SK-N-SH (cell line): Measurements from ENCODE around the gene ALAD. TPM values are rescaled to one million over a fixed set of nuclear protein-coding genes. Genes with fewer than 3 reads are reported as not detected.

Experiments used
- CTCF ChIA-PET: fragments of 300-600, 350-600 bp; formaldehyde crosslinking; extraction: SDS; loops from one replicate; lab custom pipeline; 2021; lab: Yijun Ruan, JAX
- POLR2A ChIA-PET: fragments of 350-600 bp; sonication (Branson Sonifier 250); formaldehyde crosslinking; extraction: SDS; loops from one replicate; lab custom pipeline; 2020; ENCODE audit warnings: antibody characterized with exemption, inconsistent platforms; lab: Yijun Ruan, JAX
- DNase-seq: peaks from one replicate; pipeline ENCODE4 v3.0.0; 2012
- H2AFZ ChIP-seq: fragments of 200-600 bp; sonication (generic); 2 replicates; pipeline ENCODE4 v1.8.1; 2016; ENCODE audit warnings: antibody characterized with exemption, mild to moderate bottlenecking, low read depth
- H3F3A ChIP-seq: fragments of 200-600 bp; sonication (generic); replicated peaks from 2 replicates; pipeline ENCODE3; 2016; ENCODE audit warnings: antibody characterized with exemption, mild to moderate bottlenecking; ENCODE audit not compliant: insufficient read depth
- H3K27ac ChIP-seq, 2 experiments: fragments of 200-500 bp in 1 of 2; fragments of 200-600 bp in 1 of 2; sonication (Bioruptor generic) in 1 of 2; sonication (generic), shearing (Covaris generic) in 1 of 2; 2 replicates each; pipeline versions ENCODE4 v1.5.1 to v1.6.1; 2014 to 2016; ENCODE audit warnings: low read depth in 2 of 2, inconsistent platforms in 1 of 2, low read length in 1 of 2, mild to moderate bottlenecking in 1 of 2, mixed read lengths in 1 of 2
- H3K27me3 ChIP-seq: fragments of 200-600 bp; sonication (generic), shearing (Covaris generic); 2 replicates; pipeline ENCODE4 v1.6.1; 2016; ENCODE audit warnings: mixed run types; ENCODE audit not compliant: insufficient read depth
- H3K36me3 ChIP-seq, 2 experiments: fragments of 200-500 bp in 1 of 2; fragments of 200-600 bp in 1 of 2; sonication (Bioruptor generic) in 1 of 2; sonication (generic) in 1 of 2; replicated peaks in 1 of 2; 2 replicates each; pipeline versions ENCODE3 to v1.5.1; 2014 to 2016; ENCODE audit warnings: low read length in 1 of 2, mild to moderate bottlenecking in 1 of 2; ENCODE audit not compliant: insufficient read depth in 2 of 2, control insufficient read depth in 1 of 2
- H3K4me1 ChIP-seq, 2 experiments: fragments of 200-500 bp in 1 of 2; fragments of 200-600 bp in 1 of 2; sonication (Bioruptor generic) in 1 of 2; sonication (generic), shearing (Covaris generic) in 1 of 2; 2 replicates each; pipeline versions ENCODE4 v1.5.1 to v1.6.1; 2014 to 2016; ENCODE audit warnings: low read depth in 1 of 2, low read length in 1 of 2, mixed run types in 1 of 2; ENCODE audit not compliant: insufficient read depth in 2 of 2, control insufficient read depth in 1 of 2
- H3K4me2 ChIP-seq: fragments of 200-600 bp; sonication (generic), shearing (Covaris generic); 2 replicates; pipeline ENCODE4 v1.6.1; 2017; ENCODE audit warnings: mixed run types
- H3K4me3 ChIP-seq, 2 experiments: fragments of 200-500 bp in 1 of 2; fragments of 200-600 bp in 1 of 2; sonication (Bioruptor generic) in 1 of 2; sonication (generic), shearing (Covaris generic) in 1 of 2; 2 replicates each; pipeline versions ENCODE4 v1.5.1 to v1.8.1; 2014 to 2016; ENCODE audit warnings: low read depth in 2 of 2, inconsistent platforms in 1 of 2, low read length in 1 of 2, mild to moderate bottlenecking in 1 of 2, mixed read lengths in 1 of 2, moderate library complexity in 1 of 2
- H3K79me2 ChIP-seq: fragments of 200-600 bp; sonication (generic); 2 replicates; pipeline ENCODE4 v1.8.1; 2017; ENCODE audit warnings: mild to moderate bottlenecking; ENCODE audit not compliant: insufficient read depth
- H3K9ac ChIP-seq: fragments of 200-600 bp; sonication (generic); 2 replicates; pipeline ENCODE4 v1.6.1; 2017; ENCODE audit warnings: mixed run types
- H3K9me2 ChIP-seq: fragments of 200-600 bp; sonication (generic); 2 replicates; pipeline ENCODE4 v1.6.1; 2017; ENCODE audit warnings: mixed run types
- H3K9me3 ChIP-seq: fragments of 200-600 bp; sonication (generic); 2 replicates; pipeline ENCODE4 v1.6.1; 2017; ENCODE audit warnings: mixed run types, mild to moderate bottlenecking, moderate library complexity
- H4K20me1 ChIP-seq: fragments of 200-600 bp; sonication (generic); 2 replicates; pipeline ENCODE4 v1.6.1; 2017; ENCODE audit warnings: mild to moderate bottlenecking, mixed run types; ENCODE audit not compliant: insufficient read depth
- CHD2 ChIP-seq: fragments of 150-350 bp; IDR thresholded peaks from 2 replicates; pipeline ENCODE4 v1.6.1; 2018; ENCODE audit warnings: low read length; ENCODE audit not compliant: partially characterized antibody
- ELF1 ChIP-seq: IDR thresholded peaks from 2 replicates; pipeline ENCODE4 v1.4.0; 2012
- EP300 ChIP-seq, 2 experiments: IDR thresholded peaks; 2 replicates each; pipeline versions ENCODE4 v1.4.0 to v1.6.1; 2012; ENCODE audit warnings: borderline replicate concordance in 1 of 2, low read depth in 1 of 2, low read length in 1 of 2
- FOSL2 ChIP-seq: IDR thresholded peaks from 2 replicates; pipeline ENCODE4 v1.4.0; 2012; ENCODE audit warnings: low read depth, mild to moderate bottlenecking, moderate library complexity, borderline replicate concordance
- FOXM1 ChIP-seq: IDR thresholded peaks from 2 replicates; pipeline ENCODE4 v1.4.0; 2012; ENCODE audit warnings: low read depth, mild to moderate bottlenecking
- GABPA ChIP-seq: IDR thresholded peaks from 2 replicates; pipeline ENCODE4 v1.4.0; 2012; ENCODE audit warnings: low read depth, mild to moderate bottlenecking
- GATA2 ChIP-seq: sonication (generic); formaldehyde crosslinking; IDR thresholded peaks from 2 replicates; pipeline ENCODE4 v1.5.0; 2020; ENCODE audit warnings: mild to moderate bottlenecking, missing genetic modification reagents
- IRF3 ChIP-seq: fragments of 150-350 bp; IDR thresholded peaks from 2 replicates; pipeline ENCODE4 v1.6.1; 2016; ENCODE audit warnings: mild to moderate bottlenecking, low read depth, low read length
- JUND ChIP-seq: IDR thresholded peaks from 2 replicates; pipeline ENCODE4 v1.4.0; 2012
- MEF2A ChIP-seq: IDR thresholded peaks from 2 replicates; pipeline ENCODE4 v1.4.0; 2012; ENCODE audit warnings: low read depth, borderline replicate concordance
- MXI1 ChIP-seq: IDR thresholded peaks from 2 replicates; pipeline ENCODE4 v1.6.1; 2012; ENCODE audit warnings: mild to moderate bottlenecking, low read depth, low read length, improper control_type of control experiment
- NFIC ChIP-seq: IDR thresholded peaks from 2 replicates; pipeline ENCODE4 v1.4.0; 2012; ENCODE audit warnings: borderline replicate concordance
- RAD21 ChIP-seq: IDR thresholded peaks from 2 replicates; pipeline ENCODE4 v1.6.1; 2012; ENCODE audit warnings: mild to moderate bottlenecking, low read length
- RCOR1 ChIP-seq: fragments of 150-350 bp; IDR thresholded peaks from 2 replicates; pipeline ENCODE4 v1.6.1; 2017; ENCODE audit warnings: antibody characterized with exemption, low read length
- RFX5 ChIP-seq: IDR thresholded peaks from 2 replicates; pipeline ENCODE4 v1.6.1; 2012; ENCODE audit warnings: mild to moderate bottlenecking, improper control_type of control experiment, low read length
- RXRA ChIP-seq: IDR thresholded peaks from 2 replicates; pipeline ENCODE4 v1.4.0; 2012; ENCODE audit warnings: low read depth, mild to moderate bottlenecking, borderline replicate concordance
- SIN3A ChIP-seq: IDR thresholded peaks from 2 replicates; pipeline ENCODE4 v1.6.1; 2012; ENCODE audit warnings: low read depth, mild to moderate bottlenecking, low read length, moderate library complexity, borderline replicate concordance
- SMC3 ChIP-seq: IDR thresholded peaks from 2 replicates; pipeline ENCODE4 v1.6.1; 2012; ENCODE audit warnings: low read depth, low read length, improper control_type of control experiment
- TAF1 ChIP-seq: IDR thresholded peaks from 2 replicates; pipeline ENCODE4 v1.6.1; 2012; ENCODE audit warnings: low read depth, mild to moderate bottlenecking, low read length, moderate library complexity, borderline replicate concordance
- TEAD4 ChIP-seq: IDR thresholded peaks from 2 replicates; pipeline ENCODE4 v1.4.0; 2012; ENCODE audit warnings: mild to moderate bottlenecking, borderline replicate concordance; ENCODE audit not compliant: insufficient read depth
- YY1 ChIP-seq: IDR thresholded peaks from 2 replicates; pipeline ENCODE4 v1.4.0; 2012; ENCODE audit warnings: low read depth, mild to moderate bottlenecking
- ZBTB33 ChIP-seq: IDR thresholded peaks from 2 replicates; pipeline ENCODE4 v1.4.0; 2012; ENCODE audit warnings: low read depth, borderline replicate concordance
- WGBS: methylation state at CpG from one replicate; pipeline ENCODE4 v1.1.6; 2017; ENCODE audit warnings: low lambda C conversion rate; 5-methylcytosine and 5-hydroxymethylcytosine counted together
- polyA plus RNA-seq, 3 experiments: library from polyadenylated mRNA; depleted of rRNA; stranded (reverse); fragments of >200 nt; gene quantifications; 2 replicates each; pipeline ENCODE4 v1.2.3, GENCODE V29; 2012
- TF ChIP-seq, protein P1 (sequence below): IDR thresholded peaks from 2 replicates; pipeline ENCODE4; 2012
- TF ChIP-seq, protein P2 (sequence below): fragments of 200-600 bp; sonication (generic); IDR thresholded peaks from 2 replicates; pipeline ENCODE4 v1.6.1; 2017; ENCODE audit warnings: antibody characterized with exemption, mild to moderate bottlenecking, moderate library complexity

The ALAD gene
- polyA plus RNA-seq, 1 of the 3 experiments (the other 2 are of a cell fraction) = 10.7 TPM

DNA sequence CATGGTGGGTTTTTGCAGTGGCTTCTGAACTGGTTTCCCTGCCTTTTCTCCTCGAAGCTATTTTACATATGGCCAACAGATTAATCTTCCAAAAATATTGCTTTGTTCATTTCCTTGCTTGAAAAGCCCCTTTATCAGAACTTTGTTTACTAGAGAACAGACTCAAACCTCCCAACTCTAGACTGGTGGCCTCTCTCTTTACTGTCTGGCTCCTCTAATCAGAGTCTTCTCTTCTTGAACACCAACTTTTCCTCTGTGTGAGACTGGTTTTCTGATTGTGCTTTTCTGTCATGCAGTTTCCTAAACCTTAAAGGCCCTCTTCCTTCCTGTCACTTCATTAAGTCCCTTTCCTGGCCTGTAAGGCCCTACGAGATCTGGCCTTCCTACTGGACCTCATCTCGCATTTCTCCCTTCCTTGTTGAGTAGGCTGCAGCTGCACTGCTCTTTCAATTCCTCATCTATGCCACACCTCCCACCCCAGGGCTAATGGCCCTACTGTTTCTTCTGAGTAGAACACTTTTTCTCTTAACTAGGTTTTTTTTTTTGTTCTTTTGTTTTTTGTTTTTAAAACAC lies 15.2 kb upstream of the ALAD start (continued):
- TF ChIP-seq TEAD4 (no peak), MEF2A (no peak)

DNA sequence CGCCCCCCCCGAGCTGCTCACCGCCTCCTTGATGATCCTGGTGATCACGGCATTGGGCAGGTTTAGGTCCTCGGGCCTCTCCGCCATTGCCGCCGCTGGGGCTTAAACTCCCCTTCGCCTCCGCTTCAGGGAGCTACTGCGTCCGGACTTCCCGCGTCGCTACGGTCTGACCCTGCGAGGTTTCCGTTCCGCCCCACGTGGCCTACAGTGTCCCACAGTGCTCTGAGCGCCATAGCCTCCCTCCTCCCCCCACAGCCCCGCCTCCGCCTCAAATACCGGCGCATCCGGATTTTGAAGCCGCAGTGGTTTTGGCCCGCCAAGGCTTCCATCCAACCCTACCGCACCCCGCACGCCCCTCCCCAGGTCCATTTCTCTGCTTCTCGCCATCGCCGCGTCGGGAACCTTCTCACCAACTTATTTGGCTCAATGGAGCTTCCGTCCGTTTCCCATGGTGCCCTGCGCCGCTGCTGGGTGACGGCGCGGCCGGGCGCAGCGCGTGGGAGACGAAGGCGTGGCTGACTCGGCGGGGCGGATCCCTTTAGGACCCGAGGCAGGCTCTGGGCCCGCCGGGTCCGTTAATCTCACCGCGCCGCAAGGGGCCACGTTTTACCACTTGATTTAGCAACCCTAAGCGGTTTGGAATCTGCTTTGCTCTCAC lies 9.3 kb upstream of the ALAD start, which contains the start of the genes C9orf43 and POLE3:
Gene C9orf43 (plus strand): TSS at position 541 of the 658 bp plus-strand sequence. CDS start 2,747 bp downstream, outside the sequence.
Gene POLE3 (minus strand): TSS at position 469 of the 658 bp plus-strand sequence. CDS start 382 bp downstream, at position 87.
- peak within 1 kb of the TSS; percentile 99 for H3K4me2 ChIP-seq
- peak within 1 kb of the TSS; percentile 81 to 88 for H3K4me3 ChIP-seq
- WGBS = under 1% methylated on average over 39 of the region's 61 CpGs
- H3K27ac ChIP-seq = peak within 1 kb of the TSS; percentile 96
- H3F3A ChIP-seq = peaks cover 23% of the 10 kb centered on the region
- no peaks in the 10 kb centered on the region for H3K27me3 ChIP-seq
- H3K79me2 ChIP-seq = peaks cover 24% of the 10 kb centered on the region
- peak; percentile 94 for DNase-seq
- H3K36me3 ChIP-seq = peaks cover 15 to 20% of the 10 kb centered on the region in 2 experiments
- no peaks in the 10 kb centered on the region for H3K9me3 ChIP-seq
- no peaks in the 10 kb centered on the region for H3K9me2 ChIP-seq
- H2AFZ ChIP-seq = peak within 1 kb of the TSS; percentile 91
- H3K9ac ChIP-seq = peak within 1 kb of the TSS; percentile 94
- H3K4me1 ChIP-seq = peaks cover 0 to 7% of the 10 kb centered on the region in 2 experiments; a peak in 1 of 4 replicates
- POLR2A ChIA-PET = interaction anchor here (0.7 to 2.5 kb wide), 19 partner anchors 9 to 245 kb away, joined by 3 to 19 read pairs (median 3); partner anchors contain the start of genes ALAD, CDC26, HDHD3 and PRPF4
- H4K20me1 ChIP-seq = no peaks in the 10 kb centered on the region
- CTCF ChIA-PET = interaction anchor here (0.8 to 14.1 kb wide), 12 partner anchors 9 to 248 kb away, joined by 3 to 145 read pairs (median 9); partner anchors contain the start of genes ALAD, CDC26 and PRPF4
- TF ChIP-seq, protein P1, sequence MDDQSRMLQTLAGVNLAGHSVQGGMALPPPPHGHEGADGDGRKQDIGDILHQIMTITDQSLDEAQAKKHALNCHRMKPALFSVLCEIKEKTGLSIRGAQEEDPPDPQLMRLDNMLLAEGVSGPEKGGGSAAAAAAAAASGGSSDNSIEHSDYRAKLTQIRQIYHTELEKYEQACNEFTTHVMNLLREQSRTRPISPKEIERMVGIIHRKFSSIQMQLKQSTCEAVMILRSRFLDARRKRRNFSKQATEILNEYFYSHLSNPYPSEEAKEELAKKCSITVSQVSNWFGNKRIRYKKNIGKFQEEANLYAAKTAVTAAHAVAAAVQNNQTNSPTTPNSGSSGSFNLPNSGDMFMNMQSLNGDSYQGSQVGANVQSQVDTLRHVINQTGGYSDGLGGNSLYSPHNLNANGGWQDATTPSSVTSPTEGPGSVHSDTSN = no peak
- no peak; the same call in 1 of the 2 replicates for TF ChIP-seq GATA2 (CRISPR knock-in tag)
- peak; percentile 92 for TF ChIP-seq ZBTB33
- peak; percentile 55; the same call in 1 of the 2 replicates for TF ChIP-seq GABPA
- TF ChIP-seq RFX5 = no peak
- TF ChIP-seq EP300 (IDR thresholded peaks at IDR 0.05; ENCODE audit: borderline replicate concordance in 1 of 2, low read depth in 1 of 2, low read length in 1 of 2) = peak; percentile 7 to 24; a peak in 1 of 4 replicates
- TF ChIP-seq MXI1 = peak; percentile 95
- no peak for TF ChIP-seq RCOR1
- TF ChIP-seq FOXM1 = 0 out of 2 replicates have a peak, but pooled peaks have one; percentile 8
- 0 out of 2 replicates have a peak, but pooled peaks have one; percentile 32 for TF ChIP-seq TEAD4
- TF ChIP-seq RAD21 = no peak
- TF ChIP-seq SIN3A = peak; percentile 63; the same call in 1 of the 2 replicates
- TF ChIP-seq, protein P2, sequence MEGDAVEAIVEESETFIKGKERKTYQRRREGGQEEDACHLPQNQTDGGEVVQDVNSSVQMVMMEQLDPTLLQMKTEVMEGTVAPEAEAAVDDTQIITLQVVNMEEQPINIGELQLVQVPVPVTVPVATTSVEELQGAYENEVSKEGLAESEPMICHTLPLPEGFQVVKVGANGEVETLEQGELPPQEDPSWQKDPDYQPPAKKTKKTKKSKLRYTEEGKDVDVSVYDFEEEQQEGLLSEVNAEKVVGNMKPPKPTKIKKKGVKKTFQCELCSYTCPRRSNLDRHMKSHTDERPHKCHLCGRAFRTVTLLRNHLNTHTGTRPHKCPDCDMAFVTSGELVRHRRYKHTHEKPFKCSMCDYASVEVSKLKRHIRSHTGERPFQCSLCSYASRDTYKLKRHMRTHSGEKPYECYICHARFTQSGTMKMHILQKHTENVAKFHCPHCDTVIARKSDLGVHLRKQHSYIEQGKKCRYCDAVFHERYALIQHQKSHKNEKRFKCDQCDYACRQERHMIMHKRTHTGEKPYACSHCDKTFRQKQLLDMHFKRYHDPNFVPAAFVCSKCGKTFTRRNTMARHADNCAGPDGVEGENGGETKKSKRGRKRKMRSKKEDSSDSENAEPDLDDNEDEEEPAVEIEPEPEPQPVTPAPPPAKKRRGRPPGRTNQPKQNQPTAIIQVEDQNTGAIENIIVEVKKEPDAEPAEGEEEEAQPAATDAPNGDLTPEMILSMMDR = 0 out of 2 replicates have a peak, but pooled peaks have one; percentile 12
- TF ChIP-seq IRF3 = no peak
- peak; percentile 75 for TF ChIP-seq TAF1
- peak; percentile 89 for TF ChIP-seq CHD2
- peak; percentile 79; the same call in 1 of the 2 replicates for TF ChIP-seq ELF1
- no peak for TF ChIP-seq NFIC
- peak; percentile 7; the same call in 1 of the 2 replicates for TF ChIP-seq FOSL2
- no peak for TF ChIP-seq SMC3
- no peak for TF ChIP-seq RXRA
- peak; percentile 81 for TF ChIP-seq YY1
- peak; percentile 18; the same call in 1 of the 2 replicates for TF ChIP-seq MEF2A
- no peak for TF ChIP-seq JUND
